Ramos (cell line): Measurements from ENCODE around the gene OBSL1.

Source experiments
- in situ Hi-C: fragments of 300-500 bp; cut with MboI; formaldehyde crosslinking; loops from one replicate; pipeline ENCODE4 v1.14.3; 2022; ENCODE audit warnings: low sequenced_read_pairs; ENCODE audit not compliant: unreplicated experiment

The OBSL1 gene

DNA sequence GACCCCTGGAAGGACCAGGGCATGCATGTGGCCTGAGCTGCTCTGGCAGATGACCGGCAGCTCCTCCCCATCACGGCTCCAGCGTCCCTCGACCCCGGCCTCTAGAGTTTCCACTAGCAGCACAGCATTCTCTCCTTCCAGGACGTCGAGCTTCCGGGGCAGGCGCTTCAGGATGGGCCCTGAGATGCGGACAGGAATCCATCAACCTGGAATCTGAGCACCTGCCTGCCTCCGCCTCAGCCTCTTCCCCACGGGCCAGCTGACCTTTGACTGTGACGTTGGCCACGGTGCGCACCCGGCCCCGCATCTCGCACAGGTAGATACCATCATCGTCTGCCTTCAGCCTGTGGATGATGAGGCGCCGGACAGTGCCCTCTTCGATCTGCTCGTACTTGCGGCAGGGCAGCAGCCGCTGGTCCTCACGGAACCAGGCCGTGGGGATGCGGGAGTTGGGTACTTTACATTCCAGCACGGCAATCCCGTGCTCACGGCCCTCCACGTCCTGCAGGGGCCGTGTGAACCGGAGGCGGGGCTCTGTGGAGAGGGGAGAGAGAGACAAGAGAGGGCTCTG is 3.5 kb downstream of the OBSL1 start:
- in situ Hi-C loops, result no loop called here

DNA sequence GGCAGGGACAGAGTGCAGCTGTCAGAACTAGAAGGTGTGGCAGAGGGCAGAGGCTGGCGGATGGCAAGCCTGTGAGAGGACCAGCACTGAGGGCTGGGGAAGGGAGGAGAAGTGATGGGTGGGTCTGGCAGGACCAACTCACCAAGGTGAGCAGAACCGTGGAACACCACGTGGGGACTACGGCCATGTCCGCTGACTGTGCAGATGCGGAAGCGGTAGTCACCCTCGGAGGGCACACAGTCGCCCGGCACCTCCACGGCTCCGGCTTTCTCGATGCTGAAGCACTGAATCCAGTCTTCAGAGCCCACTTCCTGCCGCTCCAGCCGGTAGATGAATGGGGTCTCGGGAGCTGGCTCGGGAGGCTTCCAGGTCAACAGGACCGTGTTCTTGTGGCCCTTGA is 4.2 kb downstream of the OBSL1 start:
- in situ Hi-C loops, result no loop called here

DNA sequence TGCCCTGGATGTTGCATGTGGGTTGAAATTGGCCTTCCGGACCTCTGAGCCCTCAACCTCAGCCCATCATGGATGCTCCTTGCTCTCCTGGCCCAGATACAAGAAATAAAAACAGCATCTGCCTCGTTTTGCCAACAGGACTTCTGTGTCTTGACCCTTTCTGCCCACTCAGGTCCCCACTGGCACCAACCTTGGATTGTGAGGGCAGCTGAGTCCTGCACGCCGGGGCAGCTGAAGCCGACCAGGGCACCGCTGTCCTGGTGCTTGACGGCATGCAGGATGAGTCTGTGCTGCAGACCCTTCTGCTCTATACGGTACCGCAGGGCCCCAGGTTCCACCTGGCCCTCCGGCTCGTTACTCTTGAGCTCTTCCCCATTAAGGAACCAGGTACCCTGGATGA is 4.7 kb downstream of the OBSL1 start:
- in situ Hi-C loops, result no loop called here

DNA sequence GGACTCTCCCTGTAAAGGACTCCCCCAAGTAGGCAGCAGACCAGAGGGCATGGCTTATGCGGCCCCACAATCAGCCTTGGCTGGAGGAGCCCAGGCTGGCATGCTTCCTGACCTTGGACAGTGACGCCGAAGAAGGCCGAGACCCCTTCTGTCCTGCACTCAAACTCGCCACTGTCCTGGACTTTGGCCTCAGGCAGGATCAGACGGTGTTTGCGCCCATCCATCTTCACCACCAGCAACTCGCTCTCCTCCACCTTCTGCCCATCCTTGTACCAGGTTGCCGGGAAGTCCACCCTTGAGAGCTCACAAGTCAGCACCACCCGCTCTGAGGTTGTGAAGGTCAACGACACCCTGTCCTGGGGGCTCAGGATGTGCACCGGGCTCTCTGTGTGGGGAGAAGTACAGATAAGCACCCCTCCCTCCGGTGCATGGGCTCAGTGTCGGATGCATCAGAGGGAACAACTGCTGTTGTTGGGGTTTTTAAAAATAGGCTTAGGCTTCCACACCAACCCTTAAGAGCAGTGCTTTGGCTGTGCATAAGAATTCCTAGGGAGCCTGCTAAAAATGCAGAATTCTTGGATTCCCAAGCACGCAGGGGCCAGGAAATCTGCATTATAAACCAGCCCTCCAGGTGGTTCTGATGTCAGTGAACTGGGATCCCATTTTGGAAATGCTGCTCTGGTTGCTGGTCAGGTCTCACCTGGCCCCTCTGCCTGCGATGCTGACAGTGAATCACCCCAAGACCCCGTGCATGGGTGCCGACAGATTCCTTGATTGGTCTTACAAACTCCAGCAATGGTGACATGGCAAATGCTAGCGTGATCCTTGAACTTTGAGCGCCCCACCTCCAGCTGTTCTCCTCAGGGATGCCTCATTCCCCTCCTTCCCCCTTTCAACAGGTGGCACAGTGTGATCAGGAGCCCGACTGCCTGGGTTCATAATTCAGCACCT is 5.9 kb downstream of the OBSL1 start:
- in situ Hi-C loops, result no loop called here

DNA sequence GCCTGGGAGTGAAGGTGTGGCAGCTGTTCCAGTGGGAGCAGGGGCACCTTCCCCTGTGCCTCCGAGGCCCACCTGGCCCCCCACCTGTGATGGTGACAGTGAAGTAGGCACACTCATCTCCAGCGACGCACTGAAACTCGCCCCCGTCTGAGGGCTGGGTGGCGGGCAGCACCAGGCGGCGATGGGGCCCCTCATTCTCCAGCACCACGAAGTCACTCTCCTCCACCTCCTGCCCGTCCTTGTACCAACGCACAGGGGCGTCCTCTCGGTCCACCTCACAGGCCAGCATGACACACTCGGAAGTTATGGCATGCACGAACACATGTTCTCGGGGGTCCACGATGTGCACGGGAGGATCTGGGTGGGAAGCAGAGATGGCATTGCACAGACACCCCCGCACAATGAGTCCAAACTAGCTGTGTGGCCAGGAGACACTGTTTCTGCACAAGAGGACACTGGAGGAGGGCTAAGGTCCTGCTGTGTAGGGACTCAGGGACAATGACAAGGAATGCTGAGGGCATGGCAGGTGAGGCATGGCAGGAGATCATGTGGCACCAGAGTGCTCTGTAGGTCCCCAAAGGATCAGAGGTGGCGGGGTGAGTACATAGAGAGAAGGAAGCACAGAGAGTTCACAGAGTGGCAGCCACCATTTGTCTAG is 7.9 kb downstream of the OBSL1 start:
- in situ Hi-C loops, result no loop called here

DNA sequence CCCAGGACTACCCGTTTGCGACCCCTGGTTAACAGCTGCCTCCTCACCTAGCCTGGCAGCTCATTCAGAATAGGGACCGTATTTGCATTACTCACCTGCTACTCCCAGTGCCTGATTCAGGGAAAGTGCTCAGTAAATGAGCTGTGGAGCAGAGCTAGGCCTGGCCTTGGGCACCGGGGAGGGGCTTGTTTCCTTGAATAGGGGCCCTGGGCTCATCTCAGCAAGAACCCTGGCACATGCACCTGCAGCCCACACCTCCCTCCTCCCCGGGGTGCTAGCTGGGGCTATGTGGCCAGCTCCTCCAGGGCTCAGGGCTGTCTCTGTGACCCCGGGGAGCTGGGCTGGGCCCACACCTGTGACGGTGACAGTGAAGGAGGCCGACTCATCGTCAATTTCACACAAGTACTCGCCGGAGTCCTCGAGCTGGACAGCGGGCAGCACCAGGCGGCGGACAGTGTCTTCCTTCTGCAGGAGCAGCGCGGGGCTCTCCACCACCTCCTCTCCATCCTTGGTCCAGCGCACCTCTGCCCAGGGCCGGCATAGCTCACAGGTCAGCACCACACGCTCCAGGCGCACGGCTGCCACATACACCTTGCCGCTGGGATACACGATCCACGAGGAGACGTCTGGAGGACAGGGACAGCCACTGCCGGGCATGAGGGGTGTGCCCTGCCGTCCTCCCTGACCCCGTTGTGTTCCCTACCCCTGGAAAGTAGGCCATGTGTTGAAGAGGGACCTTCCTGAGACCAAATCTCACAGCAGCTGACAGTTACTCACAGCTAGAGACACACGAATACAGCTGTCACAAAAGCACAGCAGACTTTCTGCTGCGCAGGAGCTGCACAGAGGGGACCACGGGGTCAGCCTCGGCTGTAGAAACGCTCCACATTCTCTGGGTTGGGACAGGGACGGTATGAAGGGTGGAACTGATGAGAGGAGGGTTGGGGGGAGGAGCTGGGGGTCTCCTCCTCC is 9.0 kb downstream of the OBSL1 start:
- in situ Hi-C loops, result no loop called here

DNA sequence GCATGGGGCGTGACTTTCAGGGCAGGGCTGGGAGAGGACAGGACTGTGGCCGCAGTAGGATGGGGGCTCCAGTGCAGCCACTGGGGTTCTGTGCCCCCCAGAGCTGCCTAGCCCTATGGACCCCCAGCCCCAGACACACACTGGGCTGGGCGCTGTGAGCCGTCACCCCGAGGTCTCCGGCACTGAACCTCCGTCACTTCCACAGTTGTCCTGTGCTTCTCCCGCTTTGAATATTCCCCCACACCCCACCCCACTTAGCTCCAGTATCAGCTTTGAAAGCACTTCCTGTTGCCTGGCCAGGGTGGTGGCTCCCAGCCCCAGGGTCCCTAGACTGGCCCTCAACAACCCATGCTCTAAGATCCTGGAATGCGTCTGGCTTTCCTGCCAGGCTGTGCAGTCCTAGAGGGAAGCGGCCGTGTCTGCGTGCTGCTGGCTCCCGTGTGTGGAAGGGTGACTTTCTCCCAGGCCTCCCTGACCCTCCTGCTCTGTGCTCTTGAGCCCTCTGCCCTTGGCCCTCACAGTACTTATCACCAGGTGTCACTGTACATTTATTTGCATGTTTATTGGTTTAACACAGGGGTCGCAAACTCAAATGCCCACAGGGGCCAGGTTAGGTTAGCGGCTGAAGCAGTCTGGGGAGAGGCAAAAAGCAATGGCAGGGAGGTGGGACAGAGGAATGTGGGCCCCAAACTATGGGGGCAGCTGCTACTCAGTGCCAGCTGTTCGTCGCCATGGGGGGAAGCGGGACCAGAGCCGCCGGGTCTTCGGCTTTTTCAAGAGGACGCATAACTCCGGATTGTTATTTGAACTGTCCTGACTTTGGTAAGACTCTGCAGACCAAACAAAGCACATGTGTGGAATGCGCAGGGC is 9.9 kb downstream of the OBSL1 start:
- in situ Hi-C loops, result no loop called here

DNA sequence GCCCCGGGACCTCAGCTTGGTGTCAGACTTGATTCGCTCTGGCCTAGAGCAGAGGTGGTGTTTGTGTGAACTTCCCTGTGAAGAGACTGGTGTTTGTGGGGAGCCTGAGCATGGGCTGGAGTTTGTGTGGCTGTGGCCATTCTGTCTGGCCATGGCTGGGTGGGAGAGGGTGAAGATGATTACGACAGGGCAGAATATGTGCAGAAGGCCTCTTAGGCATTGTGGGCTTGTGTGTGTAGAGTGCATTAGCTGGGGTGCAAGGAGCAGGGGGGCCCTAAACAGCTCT is 10.5 kb downstream of the OBSL1 start:
- in situ Hi-C loops, result no loop called here

DNA sequence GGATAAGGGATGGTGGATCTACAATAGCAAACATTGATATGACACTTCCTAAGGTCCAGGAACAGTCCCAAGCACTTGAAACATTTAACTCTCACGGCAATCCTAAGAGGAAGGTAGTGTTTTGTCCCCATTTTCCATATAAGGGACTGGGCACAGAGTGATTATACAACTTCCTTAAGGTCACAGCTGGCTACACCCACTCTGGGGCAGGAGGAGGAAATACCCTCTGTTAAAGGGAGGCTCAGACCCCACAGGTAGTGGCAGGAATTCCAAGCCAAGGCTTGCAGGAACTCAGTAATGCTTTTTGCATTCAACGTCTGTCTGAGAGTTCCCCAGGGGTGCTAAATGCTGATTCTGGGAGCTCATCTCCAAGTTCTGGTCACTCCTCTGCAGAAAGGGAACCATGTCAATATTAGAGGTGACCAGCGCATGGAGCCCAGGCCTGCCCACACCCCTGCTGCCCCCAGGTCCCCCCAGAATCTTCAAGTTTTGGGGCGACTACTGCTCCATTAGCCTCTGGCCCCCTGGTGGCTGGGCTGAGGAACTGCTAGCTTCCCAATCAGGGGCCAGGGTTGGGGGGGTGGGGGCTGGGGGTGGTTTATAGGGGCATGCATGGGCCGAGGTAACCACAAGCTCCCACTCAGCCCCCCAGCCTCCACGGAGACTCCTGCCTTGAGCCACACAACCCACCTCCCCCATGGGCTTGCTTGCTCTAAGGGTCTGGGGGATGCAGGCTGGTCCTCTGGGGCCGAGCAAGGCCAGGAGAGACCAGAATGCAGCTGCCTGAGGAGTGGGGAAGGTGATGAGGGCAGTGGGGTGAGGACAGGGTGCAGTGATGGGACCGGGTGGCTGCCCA is 11.1 kb downstream of the OBSL1 start:
- in situ Hi-C loops, result no loop called here

DNA sequence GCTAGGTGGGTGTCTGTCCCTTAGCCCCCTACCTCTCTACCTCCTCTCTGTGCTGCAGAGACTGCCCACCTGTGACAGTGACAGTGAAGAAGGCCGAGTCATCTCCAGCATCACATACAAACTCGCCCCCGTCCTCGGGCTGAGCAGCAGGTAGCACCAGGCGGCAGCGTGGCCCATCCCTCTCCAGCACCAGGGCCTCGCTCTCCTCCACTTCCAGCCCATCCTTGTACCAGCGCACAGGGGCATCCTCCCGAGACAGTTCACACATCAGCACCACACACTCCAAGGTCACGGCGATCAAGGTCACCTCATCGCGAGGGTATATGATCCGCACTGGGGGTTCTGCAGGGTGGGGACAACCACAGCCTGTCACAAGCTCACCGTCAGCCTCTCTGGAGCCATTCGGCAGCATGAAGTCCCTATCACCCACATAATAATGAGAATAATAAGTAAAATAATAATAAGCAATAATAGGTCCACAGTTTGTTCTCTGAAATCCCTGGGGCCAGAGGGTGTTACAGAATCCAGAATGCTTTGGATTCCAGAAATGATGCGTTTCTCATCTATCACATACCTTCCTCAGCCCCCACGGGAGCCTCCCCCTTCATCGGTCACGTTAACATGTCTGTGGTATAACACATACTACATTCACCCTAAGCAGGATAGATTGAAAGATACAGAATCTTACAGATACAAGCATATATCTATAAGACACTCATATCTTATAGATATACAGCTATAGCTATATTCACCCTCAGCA is 12.0 kb downstream of the OBSL1 start:
- in situ Hi-C loops, result no loop called here

DNA sequence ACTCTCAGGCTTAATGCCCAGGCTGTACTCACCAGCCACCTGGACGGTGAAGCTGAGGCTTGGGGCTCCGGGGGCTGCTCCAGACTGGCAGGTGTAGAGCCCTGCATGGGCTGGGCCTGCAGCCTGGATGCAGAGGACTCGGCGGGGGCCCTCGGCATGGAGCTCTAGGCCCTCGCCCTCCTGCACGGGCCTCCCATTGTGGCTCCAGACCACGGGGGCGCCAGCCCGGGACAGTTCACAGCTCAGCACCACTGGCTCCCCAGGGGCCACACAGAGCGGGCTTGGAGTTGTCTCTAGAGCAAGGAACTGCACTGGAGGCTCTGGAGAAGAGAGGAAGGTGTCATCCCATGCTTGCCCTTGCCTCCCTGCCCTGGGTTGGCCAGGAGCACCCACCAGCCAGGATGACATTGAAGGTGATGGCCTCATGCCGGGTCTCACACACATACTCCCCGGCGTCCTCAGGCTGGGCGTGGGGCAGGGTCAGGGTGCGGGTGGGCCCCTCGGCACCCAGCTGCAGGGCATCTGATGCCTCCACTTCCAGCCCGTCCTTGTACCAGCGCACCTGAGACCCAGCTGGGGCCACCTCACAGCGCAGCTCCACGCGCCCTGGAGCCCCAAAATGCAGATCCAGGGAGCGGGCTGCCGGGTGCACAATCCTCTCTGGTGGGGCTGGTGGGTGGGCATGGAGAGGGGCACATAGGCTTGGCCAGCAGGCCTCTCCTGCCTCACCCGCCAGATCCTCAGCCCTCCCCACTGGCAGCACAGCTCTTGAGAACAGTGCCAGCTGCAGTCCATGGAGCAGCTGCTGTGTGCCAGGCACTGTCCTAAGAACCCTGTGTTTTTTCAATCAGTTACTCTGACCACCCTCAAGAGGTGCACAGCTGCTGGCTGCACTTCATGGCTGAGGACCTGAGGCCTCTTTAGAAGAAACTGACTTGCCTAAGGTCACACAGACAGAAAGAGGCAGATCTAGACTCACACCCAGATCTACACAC is 13.3 kb downstream of the OBSL1 start:
- in situ Hi-C loops, result no loop called here

DNA sequence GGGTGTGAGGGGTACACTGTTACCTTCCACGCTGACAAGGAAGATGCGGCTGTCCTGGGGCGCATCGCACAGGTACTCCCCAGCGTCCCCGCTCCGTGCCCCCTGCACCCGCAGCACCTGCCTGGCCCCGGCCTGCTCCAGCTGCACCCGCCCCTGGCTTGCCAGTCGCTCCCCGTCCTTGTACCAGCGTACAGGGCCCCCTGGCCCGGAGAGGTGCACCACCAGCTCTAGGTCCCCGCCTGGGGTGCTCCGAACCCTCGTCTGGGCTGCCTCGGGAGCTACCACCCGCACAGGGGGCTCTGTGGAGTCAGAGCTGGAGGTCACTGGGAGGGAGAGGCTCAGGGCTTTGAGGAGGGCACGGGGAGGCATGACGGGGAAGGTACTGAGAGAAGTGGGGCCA is 14.0 kb downstream of the OBSL1 start:
- in situ Hi-C loops, result no loop called here

DNA sequence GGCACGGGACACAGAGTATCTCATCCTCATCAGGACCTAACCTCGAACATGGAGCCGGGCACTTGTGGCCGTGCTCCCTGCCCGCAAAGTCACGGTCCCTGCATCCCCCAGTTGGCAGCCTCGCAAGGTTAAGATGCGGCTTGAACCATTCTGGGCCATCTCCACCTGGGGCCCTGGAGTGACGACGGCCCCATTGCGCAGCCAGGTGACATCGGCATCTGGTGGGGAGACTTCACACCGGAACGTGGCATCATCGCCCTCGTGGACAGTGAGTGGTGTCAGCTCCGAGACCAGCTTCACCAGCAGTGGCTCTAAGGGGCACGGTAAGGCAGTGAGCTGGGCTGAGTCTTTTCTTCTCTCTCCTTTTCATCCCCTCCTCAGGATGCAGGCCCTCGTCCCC is 14.9 kb downstream of the OBSL1 start:
- in situ Hi-C loops, result no loop called here

DNA sequence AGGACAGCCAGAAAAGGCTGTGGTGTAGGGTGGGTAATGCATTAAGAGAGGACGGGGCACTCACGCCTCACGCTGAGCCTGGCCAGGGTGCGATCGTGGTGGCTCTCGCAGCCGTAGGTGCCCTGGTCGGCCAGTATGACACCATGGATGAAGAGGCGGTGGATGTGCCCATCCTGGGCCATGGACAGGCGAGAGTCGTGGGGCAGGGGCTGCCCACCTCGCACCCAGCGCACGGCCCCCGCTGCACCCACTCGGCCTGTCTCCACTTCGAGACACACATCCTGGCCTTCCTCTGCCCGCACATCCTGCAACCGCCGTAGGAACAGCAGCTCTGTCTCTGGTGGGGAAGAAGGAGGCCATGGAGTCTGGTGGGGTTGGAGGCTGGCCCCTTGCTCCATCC is 15.4 kb downstream of the OBSL1 start:
- in situ Hi-C loops, result no loop called here

DNA sequence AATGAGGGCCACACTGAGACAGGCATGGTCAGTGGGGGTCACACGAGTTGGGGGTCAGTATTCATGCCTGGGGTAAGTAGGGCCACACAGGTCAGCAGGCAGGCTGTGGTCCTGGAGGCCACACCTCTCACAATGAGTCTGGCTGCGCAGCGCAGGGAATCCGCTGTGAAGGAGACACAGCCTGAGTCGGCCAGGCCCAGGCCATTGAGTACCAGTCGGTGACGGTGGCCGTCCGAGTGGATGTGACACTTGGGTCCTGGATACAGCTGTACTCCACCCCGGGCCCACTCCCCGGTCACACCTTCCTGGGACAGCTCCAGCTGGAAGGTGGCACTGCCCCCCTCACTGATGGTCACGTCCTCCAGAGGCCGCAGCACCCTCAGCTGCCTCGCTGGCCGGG is 17.0 kb downstream of the OBSL1 start:
- in situ Hi-C loops, result no loop called here

DNA sequence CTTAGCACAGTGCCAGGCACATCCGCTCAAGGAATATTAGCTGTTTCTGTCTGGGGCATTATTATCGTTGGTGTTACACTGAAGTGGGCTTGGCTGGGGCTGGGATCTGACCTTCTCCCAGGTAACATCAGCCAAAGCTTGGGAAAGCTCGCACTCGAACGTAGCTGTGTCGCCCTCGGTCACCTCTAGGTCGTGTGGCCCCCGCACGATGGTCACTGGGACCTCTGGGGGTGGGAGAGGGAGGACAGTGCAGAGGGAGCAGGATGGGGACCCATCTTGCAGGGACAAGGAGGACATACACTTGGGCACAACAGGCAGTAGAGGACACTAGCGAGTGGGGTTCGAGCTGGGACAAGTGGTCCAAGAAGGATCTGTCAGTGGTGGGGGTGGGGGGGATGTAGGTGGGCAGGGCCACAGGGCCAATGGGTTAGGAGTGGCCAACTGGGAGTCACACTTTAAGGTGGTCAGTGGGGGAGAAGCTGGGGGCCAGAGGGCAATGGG is 17.8 kb downstream of the OBSL1 start:
- in situ Hi-C loops, result no loop called here

DNA sequence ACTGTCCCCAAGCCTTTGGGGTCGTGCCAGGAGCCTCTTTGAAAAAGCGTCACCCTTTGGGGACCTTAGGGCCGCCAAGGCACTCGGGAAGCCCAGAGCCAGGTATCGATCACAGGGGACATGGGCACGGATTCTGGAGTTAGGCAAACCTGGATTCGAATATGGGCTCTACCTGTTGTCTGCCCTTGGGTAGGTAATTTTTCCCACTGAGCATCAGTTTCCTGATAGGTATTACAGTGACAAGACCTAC is 18.2 kb downstream of the OBSL1 start:
- in situ Hi-C loops, result no loop called here
